HG02981 (cell line): Measurements from ENCODE around the gene PBOV1.

Experiments used
- ATAC-seq: cut with Tn5 transposase; IDR thresholded peaks from one replicate; pipeline ENCODE4 v1.9.1; 2021; ENCODE audit warnings: mild to moderate bottlenecking, moderate library complexity; ENCODE audit not compliant: unreplicated experiment

The PBOV1 gene

DNA sequence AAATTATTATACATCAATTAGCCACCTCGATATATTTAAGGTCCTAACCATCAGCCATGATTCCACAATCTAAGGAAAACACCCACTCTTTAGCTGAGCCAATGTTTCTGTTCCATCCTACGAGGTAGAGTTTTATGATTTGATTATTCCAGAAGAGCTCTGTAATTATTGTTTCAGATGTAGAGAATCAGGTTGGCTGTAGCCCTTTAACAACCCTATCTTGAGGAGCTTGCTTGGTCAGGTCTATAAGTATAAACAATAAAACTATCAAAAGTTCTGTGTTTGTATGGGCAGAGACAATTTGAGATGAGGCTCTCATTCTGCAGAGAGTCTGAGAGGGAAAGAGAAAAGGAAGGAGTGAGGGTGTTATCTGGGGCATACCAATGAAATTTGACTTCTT lies at the start of gene PBOV1:
PBOV1 (minus strand) TSS at position 43 of the 400 bp plus-strand sequence. CDS start 96 bp downstream, outside the sequence.
- no peak for ATAC-seq

DNA sequence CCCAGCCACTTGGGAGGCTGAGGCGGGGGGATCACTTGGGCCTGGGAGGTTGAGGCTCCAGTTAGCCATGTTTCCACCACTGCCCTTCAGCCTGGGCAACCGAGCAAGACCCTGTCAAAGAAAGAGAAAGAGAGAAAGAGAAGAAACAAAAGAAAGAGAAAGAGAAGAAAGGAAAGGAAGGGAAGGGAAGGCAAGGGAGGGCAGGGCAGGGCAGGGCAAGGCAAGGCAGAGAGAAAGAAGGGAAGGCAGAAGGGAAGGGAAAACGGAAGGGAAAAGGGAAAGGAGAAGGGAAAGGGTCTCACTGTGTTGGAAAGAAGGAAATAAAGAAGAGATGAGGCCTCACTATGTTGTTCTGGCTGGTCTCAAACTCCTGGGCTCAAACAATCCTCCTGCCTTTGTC lies 47.8 kb upstream of the PBOV1 start:
- no peak for ATAC-seq

DNA sequence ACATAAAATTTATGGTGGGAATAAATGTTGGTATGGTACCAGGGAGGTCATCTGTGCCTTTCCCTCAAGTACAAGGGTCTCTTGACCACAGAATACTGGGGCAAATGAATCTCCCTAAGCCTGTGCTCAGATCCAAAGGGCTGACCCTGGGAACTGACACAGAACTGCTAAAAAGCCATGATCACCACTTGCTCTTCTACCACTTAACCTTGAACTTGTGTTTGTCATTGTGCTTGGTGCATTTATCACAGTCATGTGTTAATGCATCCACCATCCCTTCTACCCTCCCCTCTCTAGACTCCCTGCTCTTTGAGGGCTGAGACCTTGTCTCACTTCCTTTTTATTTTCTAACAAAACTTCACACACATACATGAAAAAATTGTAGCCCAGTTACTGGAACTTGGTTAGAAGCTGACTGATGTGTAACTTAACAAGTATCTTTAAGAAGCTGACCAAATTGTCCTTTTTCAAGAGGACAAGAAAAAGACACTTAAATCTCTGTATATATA lies 46.1 kb upstream of the PBOV1 start:
- no peak for ATAC-seq

DNA sequence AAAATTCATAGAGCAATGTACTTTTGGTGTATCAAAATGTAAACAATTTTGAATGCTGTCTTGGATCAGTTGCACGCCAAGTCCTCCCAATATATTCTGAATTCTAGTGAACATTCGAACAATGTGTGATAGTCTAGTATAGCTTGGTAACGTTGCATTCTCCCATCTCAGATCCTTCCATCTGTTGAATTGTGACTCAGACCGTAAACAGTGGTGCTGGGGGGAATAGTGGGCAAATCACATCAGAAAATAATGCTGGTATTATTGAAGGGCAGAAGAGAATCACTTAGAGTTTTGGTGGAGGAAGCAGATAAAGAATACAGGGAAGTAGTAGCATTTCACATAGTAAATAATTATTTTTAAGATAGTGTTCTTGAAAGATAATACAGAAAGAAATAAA lies 45.7 kb upstream of the PBOV1 start:
- ATAC-seq: no peak

DNA sequence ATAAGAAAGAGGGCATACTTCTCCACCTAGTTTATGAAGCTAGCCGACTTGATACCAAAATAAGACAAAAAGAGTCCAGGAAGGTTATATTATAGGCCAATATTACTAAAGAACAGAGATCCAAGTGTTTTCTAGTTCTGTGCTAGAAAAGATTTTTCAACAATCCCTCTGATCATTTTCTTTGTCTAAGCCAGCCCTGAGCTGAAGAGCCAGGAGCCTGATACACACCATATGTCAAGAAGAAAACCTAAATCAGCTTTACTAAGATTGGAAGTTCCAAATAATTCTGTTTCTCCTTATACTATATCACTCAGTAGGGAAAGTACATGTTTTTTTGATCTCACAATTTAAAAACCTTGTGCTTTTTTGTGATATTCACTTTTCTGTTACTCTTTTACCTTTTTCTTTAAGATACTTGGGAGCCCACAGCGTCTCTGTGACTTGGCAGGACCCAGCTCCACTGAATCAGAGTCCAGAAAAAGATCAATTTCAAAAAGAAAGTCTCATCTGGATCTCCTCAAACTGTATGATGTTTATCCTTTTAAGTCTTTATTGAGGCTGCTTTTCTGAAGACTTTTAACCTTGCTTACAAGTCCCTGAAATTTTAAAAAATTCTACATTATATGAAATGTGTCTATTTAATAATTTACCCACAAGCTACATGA lies 43.0 kb upstream of the PBOV1 start:
- ATAC-seq: no peak

DNA sequence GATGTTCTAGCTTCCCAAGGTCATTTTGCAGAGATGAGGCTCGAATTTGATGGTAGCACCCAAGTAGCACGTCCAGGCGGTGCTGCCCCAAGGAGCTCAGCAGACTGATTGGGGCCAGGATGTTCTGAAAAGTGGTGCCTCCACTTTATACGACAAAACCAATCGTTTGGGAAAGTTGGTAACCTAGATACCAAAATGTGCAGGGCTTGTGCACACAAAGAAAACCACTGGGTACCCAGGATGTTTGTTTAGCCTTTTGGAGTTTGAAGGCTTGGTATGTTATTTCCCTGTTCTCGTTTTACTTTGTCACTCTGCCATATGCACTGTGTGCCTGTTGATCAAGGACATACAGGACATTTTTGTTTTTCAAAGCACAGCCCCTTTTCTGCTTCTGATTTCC lies 40.7 kb upstream of the PBOV1 start:
- no peak for ATAC-seq

DNA sequence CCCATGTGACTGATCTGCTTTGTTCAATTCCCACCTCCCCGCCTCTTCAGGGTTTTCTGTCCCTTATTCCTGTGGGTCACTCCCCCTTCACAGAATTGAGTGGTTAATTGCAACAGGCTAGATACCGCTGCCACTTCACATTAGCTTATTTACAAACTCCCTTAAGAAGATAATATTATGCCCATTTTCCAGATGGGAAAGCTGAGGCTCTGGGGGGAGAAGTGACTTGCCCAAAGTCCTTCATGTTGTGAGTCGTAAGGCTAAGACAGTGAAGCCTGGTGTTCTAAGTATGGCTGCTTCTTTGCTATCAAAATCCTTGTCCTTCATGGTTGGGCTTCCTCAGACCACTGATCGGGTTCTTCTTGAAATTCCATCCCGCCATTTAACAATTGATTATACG lies 39.9 kb upstream of the PBOV1 start:
- ATAC-seq: no peak

DNA sequence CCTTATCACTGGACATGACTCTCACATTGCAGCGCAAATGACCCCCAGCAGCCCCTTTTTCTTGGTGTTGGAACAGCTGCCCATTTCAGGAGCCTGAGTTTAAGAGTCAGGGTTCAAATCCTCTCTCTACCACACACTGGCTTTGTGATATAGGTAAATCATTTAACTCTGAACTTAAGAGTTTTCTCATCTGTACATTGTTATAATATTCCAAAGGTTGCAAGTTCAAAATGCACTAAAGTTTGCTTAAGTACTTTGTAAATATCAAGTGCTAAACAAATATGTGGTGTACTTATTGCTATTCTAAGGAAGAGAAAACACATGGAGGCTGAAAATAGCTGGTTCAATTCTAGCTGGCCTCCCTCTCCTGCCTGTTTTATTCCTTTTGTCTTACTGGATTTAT lies 39.3 kb upstream of the PBOV1 start:
- ATAC-seq: no peak

DNA sequence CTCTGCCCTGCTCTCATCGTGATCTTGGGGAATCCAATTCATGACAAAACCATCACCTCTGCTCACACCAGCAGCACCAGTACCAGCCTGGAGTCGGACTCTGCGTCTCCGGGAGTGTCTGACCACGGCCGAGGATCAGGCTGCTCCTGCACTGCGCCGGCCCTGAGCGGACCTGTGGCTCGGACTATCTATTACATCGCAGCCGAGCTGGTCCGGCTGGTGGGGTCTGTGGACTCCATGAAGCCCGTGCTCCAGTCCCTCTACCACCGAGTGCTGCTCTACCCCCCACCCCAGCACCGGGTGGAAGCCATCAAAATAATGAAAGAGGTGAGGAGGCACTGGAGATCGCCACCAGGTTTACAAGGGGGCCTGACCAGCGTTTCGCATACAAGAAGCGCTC lies 37.2 kb upstream of the PBOV1 start:
- no peak for ATAC-seq

DNA sequence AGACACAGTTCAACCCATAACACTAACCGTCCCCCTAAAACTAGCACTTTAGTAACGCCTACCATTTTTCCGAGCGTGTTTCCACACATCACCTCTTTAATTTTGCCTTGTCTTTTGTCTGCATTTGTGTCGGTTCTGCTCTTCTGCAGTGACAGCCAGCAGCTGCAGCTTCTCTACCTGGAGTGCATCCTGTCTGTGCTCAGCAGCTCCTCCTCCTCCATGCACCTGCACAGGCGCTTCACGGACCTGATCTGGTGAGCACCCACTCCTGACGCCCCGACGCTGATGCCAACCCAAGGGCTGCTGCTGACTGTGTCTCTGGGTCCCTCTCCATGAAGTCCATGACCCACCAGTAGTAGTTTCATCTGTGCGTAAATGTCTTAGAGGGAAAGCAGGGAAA lies 35.4 kb upstream of the PBOV1 start:
- ATAC-seq: no peak

DNA sequence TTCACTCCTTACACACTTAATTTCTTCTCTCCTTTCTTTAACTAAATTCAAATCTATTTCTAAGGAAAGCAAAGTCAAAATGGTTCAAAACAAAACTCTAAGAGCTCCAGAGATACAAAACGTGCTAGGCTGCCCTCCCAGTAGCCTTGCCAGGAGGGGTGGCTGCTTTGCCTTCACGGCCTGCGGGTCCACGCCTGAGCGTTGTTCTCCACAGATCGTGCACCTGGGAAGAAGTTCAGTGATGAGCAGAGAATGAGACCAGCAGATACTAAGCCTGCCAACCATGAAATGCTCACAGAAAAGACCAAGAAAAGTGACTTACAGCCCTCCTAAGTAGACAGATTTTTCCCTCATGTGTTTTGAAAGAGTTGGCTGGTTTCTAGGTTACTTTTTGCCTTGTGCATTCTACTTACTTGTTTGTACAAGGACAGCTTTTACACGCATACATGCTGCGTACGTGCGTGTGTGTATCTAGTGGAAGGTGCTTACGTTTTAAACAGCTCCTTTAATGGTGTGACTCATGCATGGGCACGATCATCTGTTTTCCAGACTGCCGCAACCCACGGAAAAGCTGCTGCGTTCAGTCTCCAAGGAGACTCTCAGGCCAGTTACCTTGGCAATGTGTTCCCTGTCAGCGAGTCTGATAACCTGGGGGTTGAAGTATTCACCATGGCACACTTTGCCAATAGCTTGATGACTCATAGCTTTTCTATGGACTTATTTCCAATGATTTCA lies 32.4 kb upstream of the PBOV1 start:
- no peak for ATAC-seq

DNA sequence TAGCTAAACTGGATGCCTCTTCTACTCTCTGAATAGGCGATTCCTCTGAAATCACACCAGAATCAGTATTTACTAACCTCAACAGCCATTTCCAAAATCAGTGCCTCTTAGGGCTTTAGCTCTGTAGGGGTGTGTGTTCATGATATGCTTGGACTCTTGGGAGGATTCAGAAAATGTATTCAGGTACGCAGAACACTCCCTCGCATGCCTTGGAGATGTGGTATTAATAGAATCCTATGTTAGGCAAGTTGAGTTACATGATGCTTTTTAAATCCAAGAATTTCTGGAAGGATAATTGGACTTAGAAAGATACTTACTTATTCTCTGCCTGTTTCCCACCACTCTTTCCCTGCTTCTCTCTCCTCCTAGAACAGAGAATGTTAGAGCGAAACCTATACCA lies 31.8 kb upstream of the PBOV1 start:
- ATAC-seq: no peak

DNA sequence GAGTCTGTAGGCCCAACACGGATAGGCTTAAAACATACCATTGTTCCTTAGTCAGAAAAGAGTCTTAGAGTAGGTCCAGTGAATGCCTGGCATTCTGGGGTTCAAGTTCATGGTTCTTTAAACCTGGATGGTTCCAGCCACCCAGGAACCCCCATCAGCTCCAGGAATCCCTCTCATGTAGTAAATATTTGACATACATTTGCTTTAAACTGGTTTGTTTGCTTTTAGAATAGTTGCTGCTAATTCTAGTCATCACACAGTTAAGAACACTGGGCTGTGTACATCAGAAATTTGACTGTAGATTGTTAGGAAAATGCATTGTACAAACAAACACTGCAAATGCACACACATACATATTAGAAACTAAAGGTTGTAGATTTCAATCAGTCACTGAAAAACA lies 30.6 kb upstream of the PBOV1 start:
- no peak for ATAC-seq

DNA sequence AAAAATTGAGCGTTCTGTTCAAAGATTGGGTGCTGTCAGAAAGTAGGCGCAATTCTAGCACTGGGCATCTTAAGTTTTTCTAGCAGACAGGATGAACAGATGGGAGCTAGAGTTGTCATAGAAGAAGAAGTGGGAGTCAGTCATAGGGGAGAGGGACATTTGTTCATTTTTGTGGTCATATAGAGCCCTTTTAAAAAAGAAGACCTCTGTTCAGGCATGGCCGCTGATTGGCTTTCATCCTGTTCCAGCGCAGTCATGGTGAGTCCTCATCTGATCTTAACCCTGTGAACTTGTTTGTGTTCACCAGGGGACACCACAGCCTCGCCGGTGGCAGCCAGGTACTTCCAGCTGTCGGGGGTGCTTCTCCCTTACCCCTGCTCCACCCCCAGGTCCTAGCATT lies 29.7 kb upstream of the PBOV1 start:
- ATAC-seq: no peak

DNA sequence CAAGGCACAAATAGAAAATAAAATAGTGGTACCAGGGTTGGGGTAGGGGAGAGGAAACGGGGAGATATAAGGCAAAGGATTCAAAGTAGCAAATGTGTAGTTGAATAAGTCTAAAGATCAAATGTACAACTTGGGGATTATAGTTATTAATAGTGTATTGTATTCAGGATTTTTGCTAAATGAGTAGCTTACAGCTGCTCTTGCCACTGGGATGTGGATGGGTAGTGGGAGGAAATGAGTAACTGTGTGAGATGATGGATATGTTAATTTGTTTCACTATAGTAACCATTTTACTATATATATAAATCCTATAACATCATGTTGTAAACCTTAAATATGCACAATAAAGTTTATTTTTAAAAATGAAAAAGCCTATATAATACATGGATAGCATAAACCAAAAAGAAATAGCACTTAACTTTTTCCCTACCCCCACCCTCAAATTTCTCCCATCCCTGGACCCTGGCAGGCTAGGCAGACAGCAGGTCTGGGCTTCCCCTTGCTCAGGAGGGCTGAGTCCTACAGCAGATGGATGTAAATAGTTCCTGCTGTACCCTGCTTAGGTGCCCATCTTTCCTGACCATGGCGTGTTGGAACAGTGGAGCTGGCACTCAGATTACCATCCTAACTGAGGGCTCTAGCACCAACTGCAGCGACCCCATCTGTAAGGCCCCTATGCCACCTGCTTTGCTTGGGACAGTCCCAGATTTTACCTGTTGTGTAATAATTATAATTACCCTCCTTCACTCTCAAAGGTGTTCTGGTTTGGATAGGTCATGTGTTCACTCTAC lies 28.6 kb upstream of the PBOV1 start:
- ATAC-seq: no peak

DNA sequence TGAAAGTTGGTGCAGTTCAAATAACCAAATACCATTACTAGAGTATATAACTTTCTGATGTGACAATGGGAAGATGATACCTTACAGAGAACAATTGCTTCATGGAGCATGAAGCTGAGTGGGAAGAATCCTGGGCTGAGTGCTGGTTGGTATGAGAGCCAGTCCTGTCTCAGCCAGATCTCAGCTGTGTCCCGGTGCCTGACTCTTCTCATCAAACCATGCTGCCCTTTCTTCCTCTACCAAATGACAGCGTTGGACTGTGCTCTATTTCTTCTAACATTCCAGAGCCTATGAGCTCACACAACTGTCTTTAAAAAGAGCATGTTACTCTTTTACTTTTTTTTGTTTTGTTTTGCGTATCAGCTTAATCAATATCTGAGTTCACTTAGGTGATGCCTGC lies 27.5 kb upstream of the PBOV1 start:
- ATAC-seq: no peak

DNA sequence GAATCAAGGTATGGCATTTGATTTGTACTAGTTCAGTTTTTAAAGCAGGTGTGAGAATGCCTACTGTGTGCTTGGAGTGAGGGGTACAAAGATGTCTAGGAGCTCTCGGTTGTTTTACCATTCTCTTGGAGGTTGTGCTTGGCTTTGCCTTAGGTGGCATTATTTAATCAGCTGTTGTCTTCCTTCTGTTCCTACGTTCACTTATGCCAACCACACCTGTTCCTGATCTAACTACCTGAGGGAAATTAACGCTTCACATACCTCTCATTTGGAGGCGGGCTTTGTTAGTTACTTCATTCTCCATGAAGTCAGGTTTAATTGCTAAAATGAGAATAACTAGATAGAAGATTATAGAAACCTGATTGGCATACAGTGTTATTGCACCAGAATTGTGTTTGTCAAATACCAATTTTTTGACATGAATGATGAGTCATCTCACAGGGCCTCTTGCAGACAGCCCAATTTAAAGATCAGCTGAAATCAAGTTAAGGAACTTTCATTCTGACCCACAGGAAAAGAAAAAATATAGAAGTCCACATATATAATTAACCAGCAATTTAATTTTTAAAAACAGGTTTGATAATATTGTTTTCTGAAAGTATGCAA lies 24.8 kb upstream of the PBOV1 start:
- no peak for ATAC-seq

DNA sequence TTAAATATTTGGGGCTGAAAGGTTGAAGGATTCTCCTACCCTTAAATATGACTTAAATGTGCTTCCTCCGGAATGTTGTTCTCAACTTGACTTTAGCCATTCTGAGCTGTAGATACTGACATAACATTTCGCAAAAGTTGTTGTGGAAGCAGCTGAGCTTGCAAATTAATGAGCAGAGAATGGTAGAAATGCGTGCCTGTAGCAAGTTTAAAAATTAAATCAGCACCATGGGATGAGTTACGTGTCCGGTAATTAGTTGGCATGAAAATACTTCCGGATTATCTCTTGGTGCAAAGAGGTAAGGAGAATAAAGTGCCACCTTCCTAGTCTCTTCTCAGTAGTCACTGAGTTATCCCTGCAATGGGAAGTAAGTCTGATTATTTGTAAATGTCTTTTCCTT lies 23.6 kb upstream of the PBOV1 start:
- no peak for ATAC-seq

DNA sequence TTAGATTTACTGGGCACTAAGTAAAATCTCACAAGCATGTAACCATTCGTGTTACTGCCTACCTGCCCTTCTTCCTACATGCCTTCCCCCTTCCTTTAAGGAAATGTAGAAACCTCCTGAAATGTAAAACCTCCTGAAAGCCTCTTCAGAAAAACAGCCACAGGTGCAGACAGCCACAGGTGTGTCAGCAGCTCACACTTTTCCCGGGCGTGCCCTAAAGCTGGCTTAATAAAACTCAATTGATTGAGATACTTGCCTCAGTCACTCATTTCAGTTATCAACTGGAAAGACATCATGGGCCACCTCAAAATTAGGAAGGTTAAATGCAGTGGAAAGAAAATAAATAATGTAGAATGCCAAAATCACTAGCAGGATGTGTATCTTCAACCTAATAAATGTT lies 23.1 kb upstream of the PBOV1 start:
- no peak for ATAC-seq

DNA sequence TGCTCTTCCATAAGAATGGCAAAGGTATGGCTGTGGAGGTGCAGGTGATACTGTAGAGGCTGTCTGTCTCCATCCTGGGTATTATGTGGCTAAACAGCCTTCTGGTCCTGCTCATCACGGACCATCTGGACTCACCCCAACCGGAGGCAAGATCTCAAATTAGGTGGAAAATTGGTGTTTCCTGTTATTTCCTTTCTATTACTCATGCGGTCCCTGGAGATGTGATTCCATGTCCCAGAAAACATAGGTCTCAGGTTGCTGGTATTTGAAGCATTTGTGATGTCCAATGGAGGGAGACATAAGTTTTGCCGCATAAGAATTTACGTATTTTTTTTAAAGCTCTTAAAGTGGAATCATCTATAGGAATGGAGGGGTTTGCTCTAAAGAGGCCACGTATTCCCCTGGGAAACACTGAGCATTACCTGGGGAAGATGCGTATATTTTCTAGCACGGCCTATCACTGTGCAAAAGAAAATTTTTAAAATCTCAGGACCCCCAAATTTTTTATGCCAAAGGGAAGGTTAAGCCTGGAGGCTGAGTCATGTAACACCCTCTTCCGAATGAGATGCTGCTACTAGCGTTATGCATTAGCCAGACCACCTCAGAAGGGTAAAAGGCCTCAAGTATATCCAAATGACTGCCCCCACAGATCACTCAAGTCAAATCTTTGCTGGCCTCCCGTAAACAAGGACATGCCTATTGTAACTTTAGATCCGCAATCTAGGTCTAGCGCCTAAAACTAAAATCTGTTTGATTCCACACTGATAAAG lies 22.4 kb upstream of the PBOV1 start:
- no peak for ATAC-seq

DNA sequence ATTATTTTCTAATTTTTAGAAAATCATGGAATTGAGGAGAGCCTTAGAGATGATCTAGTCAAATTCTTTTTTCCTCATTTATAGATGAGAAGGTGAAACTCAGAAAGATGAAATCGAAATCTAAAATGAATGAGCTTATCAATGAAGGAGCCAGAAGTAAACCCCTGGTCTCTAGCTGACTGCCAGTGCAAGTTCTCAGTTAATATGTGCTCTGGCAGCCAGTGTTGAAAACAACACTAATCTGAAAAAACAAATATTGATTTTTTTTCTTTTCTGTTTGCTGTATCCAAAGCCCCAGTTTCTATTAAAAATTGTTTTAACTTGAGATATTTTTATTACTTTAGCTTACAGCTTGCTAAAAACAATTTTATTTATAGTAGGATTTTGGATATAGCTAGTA lies 21.5 kb upstream of the PBOV1 start:
- ATAC-seq: no peak
